Glutamatergic neuron (in vitro differentiated cells): ENCODE data around the gene ANXA1. TPM values are rescaled to one million over a fixed set of nuclear protein-coding genes. Genes with fewer than 3 reads are reported as not detected.

Experiments
- DNase-seq: peaks from one replicate; pipeline ENCODE4 v3.0.0; 2022
- H3K27ac Mint-ChIP-seq: one replicate; pipeline ENCODE4 v1.8.0; 2020; ENCODE audit warnings: mild to moderate bottlenecking, mixed read lengths, inconsistent platforms; ENCODE audit not compliant: unreplicated experiment
- H3K27me3 Mint-ChIP-seq: one replicate; pipeline ENCODE4 v1.8.0; 2020; ENCODE audit warnings: mild to moderate bottlenecking, moderate library complexity, mixed read lengths, inconsistent platforms; ENCODE audit not compliant: unreplicated experiment
- H3K36me3 Mint-ChIP-seq: one replicate; pipeline ENCODE4 v1.8.0; 2020; ENCODE audit warnings: mild to moderate bottlenecking, mixed read lengths, inconsistent platforms; ENCODE audit not compliant: unreplicated experiment
- H3K4me1 Mint-ChIP-seq: one replicate; pipeline ENCODE4 v1.8.0; 2020; ENCODE audit warnings: mild to moderate bottlenecking, low read depth, mixed read lengths, inconsistent platforms; ENCODE audit not compliant: unreplicated experiment
- H3K4me3 Mint-ChIP-seq: one replicate; pipeline ENCODE4 v1.8.0; 2020; ENCODE audit warnings: mild to moderate bottlenecking, mixed read lengths, inconsistent platforms; ENCODE audit not compliant: unreplicated experiment
- H3K9me3 Mint-ChIP-seq: one replicate; pipeline ENCODE4 v1.8.0; 2020; ENCODE audit warnings: mild to moderate bottlenecking, moderate library complexity, mixed read lengths, inconsistent platforms; ENCODE audit not compliant: unreplicated experiment
- CTCF ChIP-seq: fragments of 200-600 bp; sonication (generic); IDR thresholded peaks from one replicate; pipeline ENCODE4 v1.5.0; 2021; ENCODE audit not compliant: partially characterized antibody, unreplicated experiment
- total RNA-seq: library from RNA; stranded (reverse); fragmentation: NEBNext Ultra II Directional; extraction: Animal tissue kit (Norgen Biotek cat#: 25700); gene quantifications from one replicate; pipeline ENCODE4 v1.2.1, GENCODE V29; 2021; ENCODE audit not compliant: unreplicated experiment

ANXA1 gene
- total RNA-seq, 1 donor from 2014 or later, result not detected

- H3K9me3 Mint-ChIP-seq, result no peaks in the 10 kb centered on the region
- no peak overlapping the region for H3K4me3 Mint-ChIP-seq
- no peaks in the 10 kb centered on the region for H3K27me3 Mint-ChIP-seq
- H3K27ac Mint-ChIP-seq, result no peak overlapping the region
- no peak for TF ChIP-seq CTCF
- H3K36me3 Mint-ChIP-seq, result no peaks in the 10 kb centered on the region
- no peaks in the 10 kb centered on the region for H3K4me1 Mint-ChIP-seq
- no peak for DNase-seq
Observed at GRCh38 chr9:73158723-73159122, 7.1 kb downstream of the ANXA1 start.

GRCh38 chr9:73160868-73161267, 9.2 kb downstream of the ANXA1 start:
- H3K27me3 Mint-ChIP-seq, result no peaks in the 10 kb centered on the region

GRCh38 chr9:73162987-73163768, 11.5 kb downstream of the ANXA1 start:
- no peak for DNase-seq
- Mint-ChIP-seq H3K27me3 (no peaks in the 10 kb centered on the region), H3K4me3 (no peak overlapping the region), H3K9me3 (no peaks in the 10 kb centered on the region), H3K4me1 (no peaks in the 10 kb centered on the region), H3K36me3 (no peaks in the 10 kb centered on the region), H3K27ac (no peak overlapping the region)
- TF ChIP-seq CTCF, result no peak

More at GRCh38 chr9:73160868-73161267, 9.2 kb downstream of the ANXA1 start:
- Mint-ChIP-seq H3K27ac (no peak overlapping the region), H3K4me3 (no peak overlapping the region), H3K9me3 (no peaks in the 10 kb centered on the region), H3K36me3 (no peaks in the 10 kb centered on the region), H3K4me1 (no peaks in the 10 kb centered on the region)
- no peak for DNase-seq
- TF ChIP-seq CTCF, result no peak

GRCh38 chr9:73165911-73166310, 14.2 kb downstream of the ANXA1 start:
- no peak overlapping the region for H3K27ac Mint-ChIP-seq
- no peak for TF ChIP-seq CTCF
- no peak overlapping the region for H3K4me3 Mint-ChIP-seq
- no peaks in the 10 kb centered on the region for H3K9me3 Mint-ChIP-seq
- H3K4me1 Mint-ChIP-seq, result no peaks in the 10 kb centered on the region
- H3K27me3 Mint-ChIP-seq, result no peaks in the 10 kb centered on the region
- no peak for DNase-seq
- H3K36me3 Mint-ChIP-seq, result no peaks in the 10 kb centered on the region

GRCh38 chr9:73166468-73166867, 14.8 kb downstream of the ANXA1 start:
- DNase-seq, result no peak
- Mint-ChIP-seq H3K4me1 (no peaks in the 10 kb centered on the region), H3K9me3 (no peaks in the 10 kb centered on the region), H3K27me3 (no peaks in the 10 kb centered on the region), H3K27ac (no peak overlapping the region), H3K4me3 (no peak overlapping the region), H3K36me3 (no peaks in the 10 kb centered on the region)
- TF ChIP-seq CTCF, result no peak
